Loucy (cell line): ENCODE data around the gene RFX1.

Experiments
- H2AFZ ChIP-seq: fragments of 200-600 bp; sonication (generic); 2 replicates; pipeline ENCODE4 v1.6.0; 2016; ENCODE audit warnings: antibody characterized with exemption, mild to moderate bottlenecking, low read length, moderate library complexity
- H3F3A ChIP-seq: fragments of 200-600 bp; 2 replicates; pipeline ENCODE4 v1.6.0; 2016; ENCODE audit warnings: antibody characterized with exemption, low read depth, mild to moderate bottlenecking
- H3K27me3 ChIP-seq: fragments of 200-600 bp; sonication (generic); 2 replicates; pipeline ENCODE4 v1.6.1; 2014; ENCODE audit warnings: low read length, mild to moderate bottlenecking; ENCODE audit not compliant: insufficient read depth, poor library complexity, severe bottlenecking
- H3K36me3 ChIP-seq: fragments of 200-600 bp; sonication (generic); 2 replicates; pipeline ENCODE4 v1.6.1; 2016; ENCODE audit warnings: low read length; ENCODE audit not compliant: insufficient read depth
- H3K4me1 ChIP-seq: fragments of 200-600 bp; sonication (generic); 2 replicates; pipeline ENCODE4 v1.5.1; 2014; ENCODE audit warnings: low read length, mild to moderate bottlenecking; ENCODE audit not compliant: insufficient read depth, poor library complexity, severe bottlenecking
- H3K4me2 ChIP-seq: fragments of 200-600 bp; sonication (generic); 2 replicates; pipeline ENCODE4 v1.6.0; 2014; ENCODE audit warnings: antibody characterized with exemption, low read length, low read depth, mild to moderate bottlenecking; ENCODE audit not compliant: poor library complexity, severe bottlenecking
- H3K4me3 ChIP-seq: fragments of 200-600 bp; sonication (generic); 2 replicates; pipeline ENCODE4 v1.5.1; 2014; ENCODE audit warnings: low read length, mild to moderate bottlenecking, mixed read lengths; ENCODE audit not compliant: poor library complexity, severe bottlenecking
- H3K79me2 ChIP-seq: fragments of 200-600 bp; sonication (generic); 2 replicates; pipeline ENCODE4 v1.6.1; 2014; ENCODE audit warnings: low read length; ENCODE audit not compliant: insufficient read depth
- H3K9ac ChIP-seq: fragments of 200-600 bp; sonication (generic); 2 replicates; pipeline ENCODE4 v1.6.0; 2014; ENCODE audit warnings: mild to moderate bottlenecking, low read depth, low read length, moderate library complexity; ENCODE audit not compliant: poor library complexity, severe bottlenecking
- H3K9me2 ChIP-seq: fragments of 200-600 bp; sonication (generic); replicated peaks from 2 replicates; pipeline ENCODE4 v1.6.1; 2016; ENCODE audit warnings: low read depth, low read length, mixed read lengths
- H3K9me3 ChIP-seq: fragments of 200-600 bp; sonication (generic); 2 replicates; pipeline ENCODE4 v1.6.1; 2014; ENCODE audit warnings: mild to moderate bottlenecking, antibody characterized with exemption, low read length, low read depth; ENCODE audit not compliant: insufficient read depth
- H4K20me1 ChIP-seq: fragments of 200-600 bp; sonication (generic); 2 replicates; pipeline ENCODE4 v1.6.0; 2014; ENCODE audit warnings: antibody characterized with exemption, low read length, mild to moderate bottlenecking; ENCODE audit not compliant: insufficient read depth, poor library complexity, severe bottlenecking
- EZH2phosphoT487 ChIP-seq: fragments of 200-600 bp; IDR thresholded peaks from 2 replicates; pipeline ENCODE4 v1.6.1; 2018; ENCODE audit warnings: antibody characterized with exemption, mild to moderate bottlenecking, moderate library complexity, borderline replicate concordance
- TF ChIP-seq, protein P1 (sequence below): fragments of 200-600 bp; sonication (generic); conservative IDR thresholded peaks from 2 replicates; pipeline ENCODE4 v1.5.1; 2014; ENCODE audit warnings: mild to moderate bottlenecking, antibody characterized with exemption, low read length

The RFX1 gene

DNA sequence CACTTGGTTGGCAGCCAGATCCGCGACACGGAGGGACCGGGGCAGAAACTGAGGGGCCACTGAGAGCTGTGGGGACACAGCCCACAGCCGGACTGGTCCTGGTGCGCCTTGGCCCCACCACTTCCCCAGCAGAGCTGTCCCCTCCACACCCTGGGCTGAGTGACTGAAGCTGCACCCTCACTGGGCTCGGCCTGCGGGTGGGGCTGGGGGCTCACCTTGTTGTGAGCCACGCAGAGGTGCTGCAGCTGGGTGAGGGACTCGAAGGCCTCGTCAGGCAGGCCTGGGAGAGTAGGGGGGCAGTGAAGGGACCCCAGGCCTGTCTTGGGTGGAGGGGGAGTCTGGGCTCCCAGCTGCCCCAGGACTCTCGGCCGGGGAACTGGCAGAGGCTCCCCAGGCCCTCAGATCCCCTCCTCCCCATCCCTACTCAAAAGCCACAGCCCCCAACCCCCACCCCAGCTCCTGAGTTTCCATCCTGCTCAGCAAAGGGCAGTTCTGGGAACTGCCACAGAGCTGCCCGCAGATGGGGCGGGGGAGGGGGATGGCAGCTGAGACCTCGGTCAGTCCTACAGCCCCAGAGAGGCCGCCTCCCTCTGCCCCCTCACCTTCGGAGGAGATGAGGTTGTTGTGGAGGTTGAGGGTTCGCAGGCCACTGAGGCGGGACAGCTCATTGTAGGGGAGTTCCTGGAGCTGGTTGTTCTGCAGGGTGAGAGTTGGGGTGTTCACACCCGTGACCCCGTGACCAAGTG, 70.2 kb downstream of the RFX1 start:
- H4K20me1 ChIP-seq, result no peaks in the 10 kb centered on the region
- H2AFZ ChIP-seq, result no peak overlapping the region
- H3K36me3 ChIP-seq, result no peaks in the 10 kb centered on the region
- H3K79me2 ChIP-seq, result no peaks in the 10 kb centered on the region
- no peaks in the 10 kb centered on the region for H3K9me3 ChIP-seq
- H3K9me2 ChIP-seq, result no peaks in the 10 kb centered on the region
- H3K4me2 ChIP-seq, result no peak overlapping the region
- no peaks in the 10 kb centered on the region for H3K27me3 ChIP-seq
- H3K4me1 ChIP-seq, result no peaks in the 10 kb centered on the region
- TF ChIP-seq EZH2phosphoT487, result no peak
- TF ChIP-seq, protein P1, sequence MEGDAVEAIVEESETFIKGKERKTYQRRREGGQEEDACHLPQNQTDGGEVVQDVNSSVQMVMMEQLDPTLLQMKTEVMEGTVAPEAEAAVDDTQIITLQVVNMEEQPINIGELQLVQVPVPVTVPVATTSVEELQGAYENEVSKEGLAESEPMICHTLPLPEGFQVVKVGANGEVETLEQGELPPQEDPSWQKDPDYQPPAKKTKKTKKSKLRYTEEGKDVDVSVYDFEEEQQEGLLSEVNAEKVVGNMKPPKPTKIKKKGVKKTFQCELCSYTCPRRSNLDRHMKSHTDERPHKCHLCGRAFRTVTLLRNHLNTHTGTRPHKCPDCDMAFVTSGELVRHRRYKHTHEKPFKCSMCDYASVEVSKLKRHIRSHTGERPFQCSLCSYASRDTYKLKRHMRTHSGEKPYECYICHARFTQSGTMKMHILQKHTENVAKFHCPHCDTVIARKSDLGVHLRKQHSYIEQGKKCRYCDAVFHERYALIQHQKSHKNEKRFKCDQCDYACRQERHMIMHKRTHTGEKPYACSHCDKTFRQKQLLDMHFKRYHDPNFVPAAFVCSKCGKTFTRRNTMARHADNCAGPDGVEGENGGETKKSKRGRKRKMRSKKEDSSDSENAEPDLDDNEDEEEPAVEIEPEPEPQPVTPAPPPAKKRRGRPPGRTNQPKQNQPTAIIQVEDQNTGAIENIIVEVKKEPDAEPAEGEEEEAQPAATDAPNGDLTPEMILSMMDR, result no peak
- H3F3A ChIP-seq, result no peaks in the 10 kb centered on the region
- no peak overlapping the region for H3K9ac ChIP-seq
- no peak overlapping the region for H3K4me3 ChIP-seq

DNA sequence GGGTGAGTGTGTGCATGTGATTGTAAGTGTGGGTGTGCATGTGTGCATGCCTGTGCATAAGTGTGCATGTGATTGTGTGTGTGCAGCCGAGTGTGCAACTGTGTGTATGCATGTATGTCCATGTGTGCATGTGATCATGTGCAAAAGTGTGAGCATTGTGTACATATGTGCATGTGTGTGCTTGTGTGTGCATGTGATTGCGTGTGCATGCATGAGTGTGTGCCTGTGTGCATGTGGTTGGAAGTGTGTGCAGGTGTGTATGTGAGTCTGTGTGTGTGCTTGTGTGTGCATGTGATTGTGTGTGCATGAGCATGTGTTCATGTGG, 71.4 kb downstream of the RFX1 start:
- H3K4me3 ChIP-seq, result no peak overlapping the region
- no peak for TF ChIP-seq EZH2phosphoT487
- TF ChIP-seq, protein P1, result no peak
- H3K36me3 ChIP-seq, result no peaks in the 10 kb centered on the region
- no peaks in the 10 kb centered on the region for H3K79me2 ChIP-seq
- H4K20me1 ChIP-seq, result no peaks in the 10 kb centered on the region
- H3K4me1 ChIP-seq, result no peaks in the 10 kb centered on the region
- H2AFZ ChIP-seq, result no peak overlapping the region
- H3K9me2 ChIP-seq, result no peaks in the 10 kb centered on the region
- H3F3A ChIP-seq, result no peaks in the 10 kb centered on the region
- H3K4me2 ChIP-seq, result no peak overlapping the region
- H3K9me3 ChIP-seq, result no peaks in the 10 kb centered on the region
- H3K27me3 ChIP-seq, result no peaks in the 10 kb centered on the region
- H3K9ac ChIP-seq, result no peak overlapping the region

DNA sequence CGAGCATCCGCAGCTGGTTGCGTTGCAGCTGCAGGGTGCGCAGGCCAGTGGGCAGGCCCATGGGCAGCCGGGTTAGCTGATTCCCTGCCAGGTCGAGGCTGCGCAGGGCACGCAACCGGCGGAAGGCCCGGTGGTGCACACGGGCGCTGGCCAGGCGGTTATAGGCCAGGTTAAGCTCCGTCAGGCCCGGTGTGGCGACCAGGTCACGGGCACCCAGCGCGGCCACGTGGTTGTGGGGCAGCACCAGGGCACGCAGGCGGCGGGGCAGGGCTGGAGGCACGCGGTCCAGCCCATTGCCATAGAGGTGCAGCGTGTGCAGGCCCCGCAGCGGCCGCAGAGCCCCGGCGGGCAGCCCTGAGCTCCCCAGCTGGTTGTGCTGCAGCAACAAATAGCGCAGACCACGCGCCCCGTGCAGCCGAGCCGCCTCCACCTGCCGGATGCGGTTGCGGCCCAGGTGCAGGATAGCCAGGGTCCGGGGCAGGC, 73.2 kb downstream of the RFX1 start:
- no peaks in the 10 kb centered on the region for H3K9me2 ChIP-seq
- no peaks in the 10 kb centered on the region for H3K79me2 ChIP-seq
- no peak overlapping the region for H3K4me3 ChIP-seq
- no peak overlapping the region for H2AFZ ChIP-seq
- H3F3A ChIP-seq, result no peaks in the 10 kb centered on the region
- no peak overlapping the region for H3K4me2 ChIP-seq
- TF ChIP-seq EZH2phosphoT487, result no peak
- TF ChIP-seq, protein P1, result no peak
- H3K27me3 ChIP-seq, result no peaks in the 10 kb centered on the region
- H4K20me1 ChIP-seq, result no peaks in the 10 kb centered on the region
- no peaks in the 10 kb centered on the region for H3K9me3 ChIP-seq
- H3K36me3 ChIP-seq, result no peaks in the 10 kb centered on the region
- no peaks in the 10 kb centered on the region for H3K4me1 ChIP-seq
- H3K9ac ChIP-seq, result no peak overlapping the region
